ENCODE data around the gene VAT1L.
"Not testable (repeated sequence)": the region's sequence is repeated elsewhere in the genome, so short reads cannot be mapped to it uniquely, and the experiment has no call there.

Gene VAT1L

GRCh38 chr16:77922228-77922754, 133.9 kb downstream of the VAT1L start:
- no peaks in the 10 kb centered on the region for H3K4me1 Mint-ChIP-seq
- peaks cover 21% of the 10 kb centered on the region for H3K27me3 Mint-ChIP-seq
- no peak overlapping the region for H3K27ac Mint-ChIP-seq
- no peak overlapping the region for H3K4me3 Mint-ChIP-seq
- DNase-seq = no peak
- ATAC-seq = no peak
- no peaks in the 10 kb centered on the region for H3K9me3 Mint-ChIP-seq

GRCh38 chr16:77925531-77925930, 137.2 kb downstream of the VAT1L start:
- Mint-ChIP-seq H3K4me1 (no peaks in the 10 kb centered on the region), H3K9me3 (no peaks in the 10 kb centered on the region), H3K27ac (no peak overlapping the region), H3K4me3 (no peak overlapping the region), H3K27me3 (peaks cover 14% of the 10 kb centered on the region)
- DNase-seq (no peak), ATAC-seq (no peak)

GRCh38 chr16:77928096-77928495, 139.7 kb downstream of the VAT1L start:
- Mint-ChIP-seq H3K27me3 (peaks cover 14% of the 10 kb centered on the region), H3K9me3 (no peaks in the 10 kb centered on the region), H3K4me3 (no peak overlapping the region), H3K27ac (no peak overlapping the region), H3K4me1 (no peaks in the 10 kb centered on the region)
- ATAC-seq (no peak), DNase-seq (no peak)

GRCh38 chr16:77929004-77929403, 140.6 kb downstream of the VAT1L start:
- ATAC-seq = no peak
- no peak overlapping the region for H3K27ac Mint-ChIP-seq

GRCh38 chr16:77931058-77931457, 142.7 kb downstream of the VAT1L start:
- ATAC-seq (no peak), DNase-seq (no peak)
- Mint-ChIP-seq H3K27ac (no peak overlapping the region), H3K9me3 (peaks cover 0 to under 1% of the 10 kb centered on the region in 2 donors), H3K4me1 (no peaks in the 10 kb centered on the region), H3K4me3 (no peak overlapping the region), H3K27me3 (peaks cover 42% of the 10 kb centered on the region)

More at GRCh38 chr16:77929004-77929403, 140.6 kb downstream of the VAT1L start:
- Mint-ChIP-seq H3K4me3 (no peak overlapping the region), H3K27me3 (peaks cover 23% of the 10 kb centered on the region), H3K9me3 (no peaks in the 10 kb centered on the region), H3K4me1 (no peaks in the 10 kb centered on the region)
- no peak for DNase-seq

- H3K9me3 Mint-ChIP-seq = peaks cover 5 to 14% of the 10 kb centered on the region in 2 donors
- no peak for ATAC-seq
- H3K27ac Mint-ChIP-seq = no peak overlapping the region
- H3K4me3 Mint-ChIP-seq = no peak overlapping the region
- peaks cover 55% of the 10 kb centered on the region for H3K27me3 Mint-ChIP-seq
- DNase-seq = no peak
- no peaks in the 10 kb centered on the region for H3K4me1 Mint-ChIP-seq
Measured at GRCh38 chr16:77937473-77938149, 149.2 kb downstream of the VAT1L start.

- peaks cover 45% of the 10 kb centered on the region for H3K27me3 Mint-ChIP-seq
Measured at GRCh38 chr16:77938913-77939312, 150.5 kb downstream of the VAT1L start.

GRCh38 chr16:77939968-77940367, 151.6 kb downstream of the VAT1L start:
- peaks cover 35% of the 10 kb centered on the region for H3K27me3 Mint-ChIP-seq
- DNase-seq (no peak), ATAC-seq (no peak)
- H3K4me3 Mint-ChIP-seq = no peak overlapping the region
- H3K27ac Mint-ChIP-seq = no peak overlapping the region
- H3K4me1 Mint-ChIP-seq = no peaks in the 10 kb centered on the region
- H3K9me3 Mint-ChIP-seq = peaks cover 6 to 14% of the 10 kb centered on the region in 2 donors

More at GRCh38 chr16:77938913-77939312, 150.5 kb downstream of the VAT1L start:
- Mint-ChIP-seq H3K27ac (no peak overlapping the region), H3K4me3 (no peak overlapping the region), H3K4me1 (no peaks in the 10 kb centered on the region), H3K9me3 (peaks cover 6 to 14% of the 10 kb centered on the region in 2 donors)
- no peak for ATAC-seq
- DNase-seq = no peak

- no peak for DNase-seq
- H3K27me3 Mint-ChIP-seq = peaks cover 19% of the 10 kb centered on the region
- no peak for ATAC-seq
- H3K27ac Mint-ChIP-seq = no peak overlapping the region
- H3K4me1 Mint-ChIP-seq = no peaks in the 10 kb centered on the region
- peaks cover 6 to 8% of the 10 kb centered on the region in 2 donors for H3K9me3 Mint-ChIP-seq
- H3K4me3 Mint-ChIP-seq = no peak overlapping the region
Measured at GRCh38 chr16:77943801-77944200, 155.4 kb downstream of the VAT1L start.

GRCh38 chr16:77944631-77945030, 156.3 kb downstream of the VAT1L start:
- no peak for ATAC-seq
- H3K4me3 Mint-ChIP-seq = no peak overlapping the region
- no peaks in the 10 kb centered on the region for H3K4me1 Mint-ChIP-seq
- no peak overlapping the region for H3K27ac Mint-ChIP-seq
- H3K27me3 Mint-ChIP-seq = peaks cover 24% of the 10 kb centered on the region
- DNase-seq = no peak
- peaks cover 6 to 8% of the 10 kb centered on the region in 2 donors for H3K9me3 Mint-ChIP-seq

GRCh38 chr16:77945126-77945525, 156.8 kb downstream of the VAT1L start:
- Mint-ChIP-seq H3K27ac (no peak overlapping the region), H3K4me1 (no peaks in the 10 kb centered on the region), H3K4me3 (no peak overlapping the region), H3K27me3 (peaks cover 27% of the 10 kb centered on the region), H3K9me3 (peaks cover 6 to 8% of the 10 kb centered on the region in 2 donors)
- DNase-seq = no peak
- ATAC-seq = no peak

- H3K27ac Mint-ChIP-seq = no peak overlapping the region
- no peaks in the 10 kb centered on the region for H3K4me1 Mint-ChIP-seq
- no peak for DNase-seq
Measured at GRCh38 chr16:77946823-77947222, 158.5 kb downstream of the VAT1L start.

GRCh38 chr16:77947590-77947989, 159.2 kb downstream of the VAT1L start:
- H3K27ac Mint-ChIP-seq = peak overlapping the region in 1 of 2 donors; percentile 27
- not testable (repeated sequence) for H3K4me3 Mint-ChIP-seq, H3K9me3 Mint-ChIP-seq, ATAC-seq, H3K4me1 Mint-ChIP-seq, DNase-seq
- H3K27me3 Mint-ChIP-seq = peaks cover 27% of the 10 kb centered on the region

More at GRCh38 chr16:77946823-77947222, 158.5 kb downstream of the VAT1L start:
- H3K27me3 Mint-ChIP-seq = peaks cover 27% of the 10 kb centered on the region
- no peak for ATAC-seq
- H3K4me3 Mint-ChIP-seq = no peak overlapping the region
- peaks cover 6 to 8% of the 10 kb centered on the region in 2 donors for H3K9me3 Mint-ChIP-seq

GRCh38 chr16:77948835-77949234, 160.5 kb downstream of the VAT1L start:
- H3K27me3 Mint-ChIP-seq = peaks cover 27% of the 10 kb centered on the region
- H3K4me3 Mint-ChIP-seq = no peak overlapping the region
- H3K27ac Mint-ChIP-seq = no peak overlapping the region
- no peaks in the 10 kb centered on the region for H3K9me3 Mint-ChIP-seq
- no peaks in the 10 kb centered on the region for H3K4me1 Mint-ChIP-seq
- DNase-seq (no peak), ATAC-seq (no peak)

- no peak overlapping the region for H3K4me3 Mint-ChIP-seq
- peaks cover 27% of the 10 kb centered on the region for H3K27me3 Mint-ChIP-seq
- H3K4me1 Mint-ChIP-seq = no peaks in the 10 kb centered on the region
- DNase-seq = no peak
- no peak overlapping the region for H3K27ac Mint-ChIP-seq
- no peak for ATAC-seq
- no peaks in the 10 kb centered on the region for H3K9me3 Mint-ChIP-seq
Measured at GRCh38 chr16:77949445-77949844, 161.1 kb downstream of the VAT1L start.

GRCh38 chr16:77951788-77952187, 163.4 kb downstream of the VAT1L start:
- DNase-seq (no peak), ATAC-seq (no peak)
- Mint-ChIP-seq H3K4me3 (no peak overlapping the region), H3K4me1 (no peaks in the 10 kb centered on the region), H3K27me3 (peaks cover 27% of the 10 kb centered on the region), H3K9me3 (no peaks in the 10 kb centered on the region), H3K27ac (no peak overlapping the region)

All from stimulated activated naive CD8-positive, alpha-beta T cell treated with anti-CD3 and anti-CD28 coated beads, Interleukin-15, amount 100 ng/mL, for 72 hours (primary cell).